ENCODE data around the gene CASP7.

DNA sequence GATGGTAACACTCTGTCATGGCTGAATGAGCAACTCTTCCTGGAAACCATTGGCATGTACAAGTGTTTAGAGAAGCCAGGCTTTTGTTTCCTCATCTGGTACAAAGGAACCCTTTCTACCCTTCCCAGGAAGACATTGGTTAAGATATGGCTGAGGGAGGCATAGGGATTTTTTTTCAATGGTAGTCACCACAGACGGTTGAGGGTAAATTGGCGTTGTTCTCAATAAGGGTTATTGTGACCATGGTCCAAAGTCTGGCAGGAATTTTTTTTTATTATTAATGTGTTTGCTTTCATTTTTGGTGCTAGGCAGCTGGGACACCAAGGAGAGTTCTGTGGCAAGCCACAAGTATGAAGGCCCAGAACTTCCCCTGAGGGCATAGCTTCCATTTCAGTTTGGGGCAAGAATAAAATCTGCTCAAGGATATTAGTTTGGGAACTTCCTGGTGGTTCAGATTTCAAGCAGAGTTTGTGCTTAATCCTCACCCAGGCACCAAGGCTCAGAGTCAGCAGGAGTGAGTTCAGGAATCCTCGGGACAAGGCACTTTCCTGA, 71.5 kb downstream of the CASP7 start, which contains the start of gene PLEKHS1:
- TF ChIP-seq SMARCA5 (IDR thresholded peaks at IDR 0.05) (no peak), CHD1 (IDR thresholded peaks at IDR 0.05; ENCODE audit: low read depth, low read length) (no peak), POLR2AphosphoS5 (IDR thresholded peaks at IDR 0.05; ENCODE audit: low read length) (no peak), RFX5 (IDR thresholded peaks at IDR 0.05; ENCODE audit: low read depth, low read length) (no peak), EGR1 (IDR thresholded peaks at IDR 0.05; ENCODE audit: borderline replicate concordance in 1 of 2, low read depth in 2 of 2, low read length in 2 of 2) (no peak), NR2C2 (IDR thresholded peaks at IDR 0.05; ENCODE audit: borderline replicate concordance, control insufficient read depth, insufficient read length, low read depth) (no peak), JUNB (IDR thresholded peaks at IDR 0.05) (no peak)
- TF ChIP-seq, protein P1, sequence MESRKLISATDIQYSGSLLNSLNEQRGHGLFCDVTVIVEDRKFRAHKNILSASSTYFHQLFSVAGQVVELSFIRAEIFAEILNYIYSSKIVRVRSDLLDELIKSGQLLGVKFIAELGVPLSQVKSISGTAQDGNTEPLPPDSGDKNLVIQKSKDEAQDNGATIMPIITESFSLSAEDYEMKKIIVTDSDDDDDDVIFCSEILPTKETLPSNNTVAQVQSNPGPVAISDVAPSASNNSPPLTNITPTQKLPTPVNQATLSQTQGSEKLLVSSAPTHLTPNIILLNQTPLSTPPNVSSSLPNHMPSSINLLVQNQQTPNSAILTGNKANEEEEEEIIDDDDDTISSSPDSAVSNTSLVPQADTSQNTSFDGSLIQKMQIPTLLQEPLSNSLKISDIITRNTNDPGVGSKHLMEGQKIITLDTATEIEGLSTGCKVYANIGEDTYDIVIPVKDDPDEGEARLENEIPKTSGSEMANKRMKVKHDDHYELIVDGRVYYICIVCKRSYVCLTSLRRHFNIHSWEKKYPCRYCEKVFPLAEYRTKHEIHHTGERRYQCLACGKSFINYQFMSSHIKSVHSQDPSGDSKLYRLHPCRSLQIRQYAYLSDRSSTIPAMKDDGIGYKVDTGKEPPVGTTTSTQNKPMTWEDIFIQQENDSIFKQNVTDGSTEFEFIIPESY (IDR thresholded peaks at IDR 0.05) = no peak
- TF ChIP-seq, protein P2, sequence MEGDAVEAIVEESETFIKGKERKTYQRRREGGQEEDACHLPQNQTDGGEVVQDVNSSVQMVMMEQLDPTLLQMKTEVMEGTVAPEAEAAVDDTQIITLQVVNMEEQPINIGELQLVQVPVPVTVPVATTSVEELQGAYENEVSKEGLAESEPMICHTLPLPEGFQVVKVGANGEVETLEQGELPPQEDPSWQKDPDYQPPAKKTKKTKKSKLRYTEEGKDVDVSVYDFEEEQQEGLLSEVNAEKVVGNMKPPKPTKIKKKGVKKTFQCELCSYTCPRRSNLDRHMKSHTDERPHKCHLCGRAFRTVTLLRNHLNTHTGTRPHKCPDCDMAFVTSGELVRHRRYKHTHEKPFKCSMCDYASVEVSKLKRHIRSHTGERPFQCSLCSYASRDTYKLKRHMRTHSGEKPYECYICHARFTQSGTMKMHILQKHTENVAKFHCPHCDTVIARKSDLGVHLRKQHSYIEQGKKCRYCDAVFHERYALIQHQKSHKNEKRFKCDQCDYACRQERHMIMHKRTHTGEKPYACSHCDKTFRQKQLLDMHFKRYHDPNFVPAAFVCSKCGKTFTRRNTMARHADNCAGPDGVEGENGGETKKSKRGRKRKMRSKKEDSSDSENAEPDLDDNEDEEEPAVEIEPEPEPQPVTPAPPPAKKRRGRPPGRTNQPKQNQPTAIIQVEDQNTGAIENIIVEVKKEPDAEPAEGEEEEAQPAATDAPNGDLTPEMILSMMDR (IDR thresholded peaks at IDR 0.05 in 2 of 3, conservative IDR thresholded peaks at IDR 0.05 in 1 of 3; ENCODE audit: control insufficient read depth in 2 of 3, extremely low read depth in 1 of 3, insufficient read depth in 1 of 3, low read depth in 3 of 3, low read length in 3 of 3) = no peak
- TF ChIP-seq, protein P3, sequence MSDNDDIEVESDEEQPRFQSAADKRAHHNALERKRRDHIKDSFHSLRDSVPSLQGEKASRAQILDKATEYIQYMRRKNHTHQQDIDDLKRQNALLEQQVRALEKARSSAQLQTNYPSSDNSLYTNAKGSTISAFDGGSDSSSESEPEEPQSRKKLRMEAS (IDR thresholded peaks at IDR 0.05; ENCODE audit: low read depth, low read length) = no peak
